ENCODE results near the gene TAF6. TPM values are rescaled to one million over a fixed set of nuclear protein-coding genes. Genes with fewer than 3 reads are reported as not detected.

The TAF6 gene
- total RNA-seq, 1 donor from 2014 or later = 34.1 TPM

- Histone ChIP-seq H3K4me3 (no peak overlapping the region), H3K36me3 (peaks cover 52% of the 10 kb centered on the region), H3K9me3 (replicated peaks) (no peaks in the 10 kb centered on the region), H3K27ac (replicated peaks) (no peak overlapping the region), H3K4me1 (peaks cover 48% of the 10 kb centered on the region), H3K27me3 (ENCODE audit: low read depth) (no peaks in the 10 kb centered on the region)
- no peak for DNase-seq
- no peak for TF ChIP-seq CTCF (IDR thresholded peaks at IDR 0.05; ENCODE audit: borderline replicate concordance)
- intact Hi-C loops (cut with micrococcal nuclease) = no loop called here
Observed at GRCh38 chr7:100079024-100079560, 40.1 kb downstream of the TAF6 start.

GRCh38 chr7:100077205-100077604, 42.0 kb downstream of the TAF6 start:
- no peak for DNase-seq
- H3K27ac ChIP-seq (replicated peaks) = no peak overlapping the region
- peaks cover 70% of the 10 kb centered on the region for H3K36me3 ChIP-seq
- peaks cover 40% of the 10 kb centered on the region for H3K4me1 ChIP-seq
- H3K9me3 ChIP-seq (replicated peaks) = peaks cover 13% of the 10 kb centered on the region
- no peak overlapping the region for H3K4me3 ChIP-seq
- intact Hi-C loops (cut with micrococcal nuclease) = no loop called here
- H3K27me3 ChIP-seq (ENCODE audit: low read depth) = no peaks in the 10 kb centered on the region
- TF ChIP-seq CTCF (IDR thresholded peaks at IDR 0.05; ENCODE audit: borderline replicate concordance) = no peak

GRCh38 chr7:100075418-100075817, 43.7 kb downstream of the TAF6 start:
- Histone ChIP-seq H3K27ac (replicated peaks) (no peak overlapping the region), H3K9me3 (replicated peaks) (peaks cover 31% of the 10 kb centered on the region), H3K4me3 (no peak overlapping the region), H3K36me3 (peaks cover 88% of the 10 kb centered on the region), H3K4me1 (peaks cover 31% of the 10 kb centered on the region), H3K27me3 (ENCODE audit: low read depth) (no peaks in the 10 kb centered on the region)
- no peak for DNase-seq
- intact Hi-C loops (cut with micrococcal nuclease) = no loop called here
- no peak for TF ChIP-seq CTCF (IDR thresholded peaks at IDR 0.05; ENCODE audit: borderline replicate concordance)

GRCh38 chr7:100074841-100075240, 44.3 kb downstream of the TAF6 start:
- Histone ChIP-seq H3K4me1 (peaks cover 25% of the 10 kb centered on the region), H3K36me3 (peaks cover 91% of the 10 kb centered on the region), H3K27me3 (ENCODE audit: low read depth) (no peaks in the 10 kb centered on the region), H3K9me3 (replicated peaks) (peaks cover 37% of the 10 kb centered on the region), H3K27ac (replicated peaks) (no peak overlapping the region), H3K4me3 (no peak overlapping the region)
- no peak for DNase-seq
- TF ChIP-seq CTCF (IDR thresholded peaks at IDR 0.05; ENCODE audit: borderline replicate concordance) = no peak
- intact Hi-C loops (cut with micrococcal nuclease) = no loop called here

GRCh38 chr7:100072462-100072861, 46.7 kb downstream of the TAF6 start:
- no peak for DNase-seq
- intact Hi-C loops (cut with micrococcal nuclease) = no loop called here
- H3K9me3 ChIP-seq (replicated peaks) = peaks cover 48% of the 10 kb centered on the region

More at GRCh38 chr7:100072462-100072861, 46.7 kb downstream of the TAF6 start:
- H3K27me3 ChIP-seq (ENCODE audit: low read depth) = no peaks in the 10 kb centered on the region
- peaks cover 92% of the 10 kb centered on the region for H3K36me3 ChIP-seq
- no peak overlapping the region for H3K27ac ChIP-seq (replicated peaks)
- H3K4me3 ChIP-seq = no peak overlapping the region
- no peak for TF ChIP-seq CTCF (IDR thresholded peaks at IDR 0.05; ENCODE audit: borderline replicate concordance)
- H3K4me1 ChIP-seq = peaks cover 5% of the 10 kb centered on the region

All from left ventricle myocardium inferior (tissue), 1 donor.